ENCODE data around the gene TMEM132E. TPM values are rescaled to one million over a fixed set of nuclear protein-coding genes. Genes with fewer than 3 reads are reported as not detected.

TMEM132E gene
- total and polyA plus RNA-seq, 2 of the 4 experiments (the other 2 are of a cell fraction): not detected

- CTCF ChIA-PET: no interaction called here
- no peak for ATAC-seq (ENCODE audit: low read depth)
Observed at GRCh38 chr17:34532281-34533065, 46.9 kb upstream of the TMEM132E start.

More at GRCh38 chr17:34532281-34533065, 46.9 kb upstream of the TMEM132E start:
- Histone ChIP-seq H3K23ac (ENCODE audit: low read depth, low read length) (no peak overlapping the region), H4K20me1 (ENCODE audit: insufficient read depth, low read length) (no peaks in the 10 kb centered on the region), H2AK5ac (ENCODE audit: low read depth, low read length) (no peak overlapping the region), H2BK5ac (ENCODE audit: low read depth, low read length, poor library complexity, severe bottlenecking) (no peak overlapping the region), H3K14ac (replicated peaks; ENCODE audit: low read depth, low read length) (no peak overlapping the region), H2BK20ac (ENCODE audit: low read depth, low read length) (no peak overlapping the region), H4K5ac (ENCODE audit: low read depth, low read length) (no peak overlapping the region), H2AFZ (replicated peaks; ENCODE audit: low read length, poor library complexity) (no peak overlapping the region), H2AK9ac (replicated peaks; ENCODE audit: low read depth, low read length, poor library complexity) (no peak overlapping the region), H3K4ac (ENCODE audit: low read depth, low read length) (no peak overlapping the region), H3K79me1 (ENCODE audit: low read depth in 1 of 2, low read length in 2 of 2) (no peaks in the 10 kb centered on the region), H3K36me3 (ENCODE audit: control insufficient read depth, insufficient read depth, low read length) (no peaks in the 10 kb centered on the region), H3K27me3 (ENCODE audit: control insufficient read depth, insufficient read depth, low read length) (no peaks in the 10 kb centered on the region; the same call in 1 of the 2 replicates), H3K9ac (ENCODE audit: low read depth, low read length) (no peak overlapping the region), H3K18ac (ENCODE audit: low read depth, low read length) (no peak overlapping the region), H3K4me2 (ENCODE audit: low read depth, low read length) (no peak overlapping the region), H3K27ac (ENCODE audit: insufficient read depth, low read length) (no peak overlapping the region), H3K9me1 (ENCODE audit: insufficient read depth, low read length) (no peaks in the 10 kb centered on the region), H3K4me3 (ENCODE audit: insufficient read depth, low read depth, low read length) (no peak overlapping the region), H3K56ac (ENCODE audit: extremely low read depth, insufficient read depth, low read length) (no peak overlapping the region), H2BK120ac (ENCODE audit: low read depth, low read length) (no peak overlapping the region), H3K4me1 (ENCODE audit: control insufficient read depth, insufficient read depth, low read length) (no peaks in the 10 kb centered on the region), H3K9me3 (ENCODE audit: control insufficient read depth, insufficient read depth, low read length) (no peaks in the 10 kb centered on the region), H2BK15ac (ENCODE audit: low read depth, low read length) (no peak overlapping the region), H4K91ac (ENCODE audit: insufficient read depth, low read depth, low read length) (no peak overlapping the region), H4K8ac (ENCODE audit: low read depth in 2 of 2, low read length in 2 of 2) (no peak overlapping the region)
- no peak for TF ChIP-seq RAD21 (IDR thresholded peaks at IDR 0.05; ENCODE audit: low read length)
- no peak for TF ChIP-seq FOS (IDR thresholded peaks at IDR 0.05; ENCODE audit: low read depth, low read length)
- TF ChIP-seq ELK1 (IDR thresholded peaks at IDR 0.05; ENCODE audit: borderline replicate concordance, low read depth, low read length): no peak
- no peak for TF ChIP-seq USF2 (IDR thresholded peaks at IDR 0.05; ENCODE audit: low read depth, low read length)
- no peak for TF ChIP-seq POLR2A (IDR thresholded peaks at IDR 0.05; ENCODE audit: low read depth, low read length)
- TF ChIP-seq BHLHE40 (IDR thresholded peaks at IDR 0.05; ENCODE audit: low read depth, low read length): no peak
- dilution Hi-C loops (cut with HindIII; ENCODE audit: low sequenced_read_pairs, unreplicated experiment): no loop called here
- intact Hi-C loops (cut with micrococcal nuclease): no loop called here
- WGBS, 2 experiments (ENCODE audit: extremely low coverage in 2 of 2, insufficient read length in 1 of 2): 40% methylated on average over 1 of the region's 6 CpGs; no CpG with 5 or more reads in 1 of the 2 experiments
- POLR2A ChIA-PET (ENCODE audit: unreplicated experiment): no interaction called here
- no TSS peak for BruUV-seq (replicated peaks)
- in situ Hi-C loops (cut with MboI; ENCODE audit: low sequenced_read_pairs): no loop called here
- no peak for DNase-seq

All from IMR-90 (cell line).